ENCODE results near the gene WDFY2.

WDFY2 gene

DNA sequence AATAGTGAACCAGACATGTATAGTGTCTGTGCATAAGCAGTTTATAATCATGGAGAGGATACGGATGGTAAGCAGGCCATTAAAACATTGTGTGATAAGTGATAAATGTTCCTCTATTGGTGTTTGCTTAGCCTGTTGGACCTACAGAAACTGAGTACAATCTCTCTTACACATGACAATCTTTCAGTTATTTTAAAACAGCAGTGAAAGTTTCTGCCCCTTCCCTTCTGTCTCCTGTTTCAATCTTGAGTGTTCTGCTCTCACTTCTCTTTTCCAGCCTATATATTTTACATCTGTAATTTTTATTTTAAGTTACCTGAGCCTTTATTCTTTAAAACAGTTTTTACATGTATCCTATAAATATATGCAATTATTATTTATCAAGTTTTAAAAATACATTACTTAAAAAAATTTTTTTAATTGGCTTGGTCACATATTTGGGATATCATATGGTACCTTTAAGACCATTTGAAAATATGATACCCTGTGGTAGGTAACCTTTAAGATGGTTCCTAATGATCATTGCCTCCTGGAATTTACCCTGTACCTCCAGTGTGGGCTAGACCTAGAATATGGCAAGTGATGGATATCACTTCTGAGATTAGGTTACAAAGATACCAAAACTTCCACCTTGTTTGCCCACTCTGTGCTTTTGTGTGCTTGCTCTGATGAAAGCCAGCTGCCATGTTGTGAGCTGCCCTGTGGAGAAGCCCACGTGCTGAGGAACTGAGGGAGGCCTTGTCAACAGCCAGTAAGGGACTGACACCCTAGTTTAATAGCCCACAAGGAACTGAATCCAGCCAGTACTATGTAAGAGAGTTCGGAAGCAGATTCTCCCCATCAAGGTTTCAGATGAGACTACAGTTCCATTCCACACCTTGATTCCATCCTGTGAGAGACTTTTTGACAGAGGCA is 120.4 kb downstream of the WDFY2 start:
- TF ChIP-seq, protein P1, sequence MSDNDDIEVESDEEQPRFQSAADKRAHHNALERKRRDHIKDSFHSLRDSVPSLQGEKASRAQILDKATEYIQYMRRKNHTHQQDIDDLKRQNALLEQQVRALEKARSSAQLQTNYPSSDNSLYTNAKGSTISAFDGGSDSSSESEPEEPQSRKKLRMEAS (IDR thresholded peaks at IDR 0.05; ENCODE audit: low read depth, low read length), result no peak
- TF ChIP-seq POLR2A (IDR thresholded peaks at IDR 0.05; ENCODE audit: extremely low read depth, insufficient read length) (no peak), MYC (IDR thresholded peaks at IDR 0.05; ENCODE audit: low read depth, low read length) (no peak)
- TF ChIP-seq, protein P2, sequence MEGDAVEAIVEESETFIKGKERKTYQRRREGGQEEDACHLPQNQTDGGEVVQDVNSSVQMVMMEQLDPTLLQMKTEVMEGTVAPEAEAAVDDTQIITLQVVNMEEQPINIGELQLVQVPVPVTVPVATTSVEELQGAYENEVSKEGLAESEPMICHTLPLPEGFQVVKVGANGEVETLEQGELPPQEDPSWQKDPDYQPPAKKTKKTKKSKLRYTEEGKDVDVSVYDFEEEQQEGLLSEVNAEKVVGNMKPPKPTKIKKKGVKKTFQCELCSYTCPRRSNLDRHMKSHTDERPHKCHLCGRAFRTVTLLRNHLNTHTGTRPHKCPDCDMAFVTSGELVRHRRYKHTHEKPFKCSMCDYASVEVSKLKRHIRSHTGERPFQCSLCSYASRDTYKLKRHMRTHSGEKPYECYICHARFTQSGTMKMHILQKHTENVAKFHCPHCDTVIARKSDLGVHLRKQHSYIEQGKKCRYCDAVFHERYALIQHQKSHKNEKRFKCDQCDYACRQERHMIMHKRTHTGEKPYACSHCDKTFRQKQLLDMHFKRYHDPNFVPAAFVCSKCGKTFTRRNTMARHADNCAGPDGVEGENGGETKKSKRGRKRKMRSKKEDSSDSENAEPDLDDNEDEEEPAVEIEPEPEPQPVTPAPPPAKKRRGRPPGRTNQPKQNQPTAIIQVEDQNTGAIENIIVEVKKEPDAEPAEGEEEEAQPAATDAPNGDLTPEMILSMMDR (IDR thresholded peaks at IDR 0.05; ENCODE audit: low read depth, low read length), result no peak
- H3K4me3 ChIP-seq (ENCODE audit: low read depth, low read length), result no peak overlapping the region
- no peak for DNase-seq (ENCODE audit: low read depth)

DNA sequence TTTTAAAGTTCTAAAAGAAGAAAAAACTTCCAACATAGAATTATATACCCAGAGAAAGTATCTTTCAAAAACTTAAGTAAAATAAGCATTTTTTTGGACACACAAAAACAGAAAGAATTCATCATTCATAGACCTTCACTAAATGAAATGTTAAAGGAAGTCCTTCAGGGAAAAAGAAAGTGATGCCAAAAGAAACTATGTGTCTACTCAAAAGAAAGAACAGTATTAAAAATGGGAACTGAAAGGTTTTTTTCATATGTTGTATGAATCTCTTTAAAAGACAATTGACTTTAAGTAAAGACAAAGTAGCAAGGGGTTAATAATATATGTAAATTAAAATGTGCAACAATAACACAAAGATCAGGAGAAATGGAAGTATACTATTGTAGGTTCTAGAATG is 123.2 kb downstream of the WDFY2 start:
- DNase-seq (ENCODE audit: low read depth), result no peak
- TF ChIP-seq, protein P1 (IDR thresholded peaks at IDR 0.05; ENCODE audit: low read depth, low read length), result no peak
- no peak for TF ChIP-seq MYC (IDR thresholded peaks at IDR 0.05; ENCODE audit: low read depth, low read length)
- TF ChIP-seq, protein P2 (IDR thresholded peaks at IDR 0.05; ENCODE audit: low read depth, low read length), result no peak
- TF ChIP-seq POLR2A (IDR thresholded peaks at IDR 0.05; ENCODE audit: extremely low read depth, insufficient read length), result no peak
- H3K4me3 ChIP-seq (ENCODE audit: low read depth, low read length), result no peak overlapping the region

DNA sequence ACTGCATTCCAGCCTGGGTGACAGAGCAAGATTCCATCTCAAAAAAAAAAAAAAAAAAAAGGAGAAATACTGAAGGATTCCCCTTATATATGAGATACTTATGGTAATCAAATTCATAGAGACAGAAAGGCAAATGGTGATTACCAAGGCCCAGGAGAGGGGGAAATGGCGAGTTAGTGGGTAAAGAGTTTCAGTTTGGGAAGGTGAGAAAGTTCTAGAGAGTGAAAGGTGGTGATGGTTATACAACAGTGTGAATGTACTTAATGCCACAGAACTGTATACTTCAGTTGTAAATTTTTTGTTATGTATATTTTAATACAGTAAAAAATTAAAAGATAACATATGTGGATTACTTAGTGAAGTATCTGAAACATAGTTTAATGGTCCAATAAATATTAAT is 129.5 kb downstream of the WDFY2 start:
- peak; percentile 1 for DNase-seq (ENCODE audit: low read depth)
- TF ChIP-seq MYC (IDR thresholded peaks at IDR 0.05; ENCODE audit: low read depth, low read length), result no peak
- TF ChIP-seq, protein P1 (IDR thresholded peaks at IDR 0.05; ENCODE audit: low read depth, low read length), result no peak
- TF ChIP-seq POLR2A (IDR thresholded peaks at IDR 0.05; ENCODE audit: extremely low read depth, insufficient read length), result no peak
- TF ChIP-seq, protein P2 (IDR thresholded peaks at IDR 0.05; ENCODE audit: low read depth, low read length), result no peak
- no peak overlapping the region for H3K4me3 ChIP-seq (ENCODE audit: low read depth, low read length)

DNA sequence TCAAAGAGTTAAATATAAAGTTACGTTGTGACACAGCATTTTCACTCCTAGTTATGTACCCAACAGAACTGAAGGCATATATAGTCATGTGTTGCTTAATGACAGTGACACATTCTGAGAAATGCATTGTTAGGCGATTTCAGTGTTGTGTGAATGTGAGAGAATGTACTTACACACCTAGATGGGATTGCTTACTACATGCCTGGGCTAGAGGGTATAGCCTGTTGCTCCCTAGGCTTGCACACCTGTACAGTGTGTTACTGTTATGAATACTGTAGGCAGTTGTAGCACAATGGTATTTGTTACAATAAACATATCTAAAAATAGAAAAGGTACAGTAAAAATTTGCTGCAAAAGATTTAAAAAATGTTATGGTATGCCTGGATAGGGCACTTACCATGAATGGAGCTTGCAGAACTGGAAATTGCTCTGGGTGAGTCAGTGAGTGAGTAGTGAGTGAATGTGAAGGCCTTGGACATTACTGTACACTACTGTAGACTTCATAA is 130.5 kb downstream of the WDFY2 start:
- H3K4me3 ChIP-seq (ENCODE audit: low read depth, low read length), result no peak overlapping the region
- TF ChIP-seq MYC (IDR thresholded peaks at IDR 0.05; ENCODE audit: low read depth, low read length) (no peak), POLR2A (IDR thresholded peaks at IDR 0.05; ENCODE audit: extremely low read depth, insufficient read length) (no peak)
- TF ChIP-seq, protein P1 (IDR thresholded peaks at IDR 0.05; ENCODE audit: low read depth, low read length), result peak; percentile 66
- TF ChIP-seq, protein P2 (IDR thresholded peaks at IDR 0.05; ENCODE audit: low read depth, low read length), result no peak
- DNase-seq (ENCODE audit: low read depth), result peak; percentile 82

DNA sequence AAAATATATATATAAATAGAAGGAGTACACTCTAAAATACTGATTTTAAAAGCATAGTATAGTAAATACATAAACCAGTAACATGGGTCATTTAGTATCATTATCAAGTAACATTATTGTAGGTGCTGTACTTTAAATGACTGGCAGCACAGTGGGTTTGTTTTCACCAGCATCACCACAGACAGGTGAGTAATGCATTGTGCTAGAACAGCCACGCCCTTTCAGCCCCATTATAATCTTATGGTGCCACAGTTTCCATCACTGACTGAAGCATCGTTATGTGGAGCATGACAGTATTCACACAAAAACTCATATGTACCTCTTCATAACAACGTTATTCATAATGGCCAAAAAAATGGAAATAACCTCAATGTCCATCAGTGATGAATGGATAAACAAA is 131.4 kb downstream of the WDFY2 start:
- no peak overlapping the region for H3K4me3 ChIP-seq (ENCODE audit: low read depth, low read length)
- DNase-seq (ENCODE audit: low read depth), result no peak
- TF ChIP-seq, protein P2 (IDR thresholded peaks at IDR 0.05; ENCODE audit: low read depth, low read length), result no peak
- TF ChIP-seq, protein P1 (IDR thresholded peaks at IDR 0.05; ENCODE audit: low read depth, low read length), result no peak
- no peak for TF ChIP-seq MYC (IDR thresholded peaks at IDR 0.05; ENCODE audit: low read depth, low read length)

Data from NB4 (cell line).